Activated naive CD8-positive, alpha-beta T cell treated with anti-CD3 and anti-CD28 coated beads for 36 hours (primary cell): ENCODE results near the gene WNT2B. TPM values are rescaled to one million over a fixed set of nuclear protein-coding genes. Genes with fewer than 3 reads are reported as not detected.

Experiments used
- DNase-seq: peaks from one replicate; pipeline ENCODE4 v3.0.0; 2021
- H3K27ac Mint-ChIP-seq: one replicate; pipeline ENCODE4 v1.8.0; 2022; ENCODE audit warnings: mild to moderate bottlenecking, moderate library complexity, mixed read lengths
- H3K27me3 Mint-ChIP-seq: one replicate; pipeline ENCODE4 v1.8.0; 2022; ENCODE audit warnings: mild to moderate bottlenecking, mixed read lengths
- H3K36me3 Mint-ChIP-seq: one replicate; pipeline ENCODE4 v1.8.0; 2021; ENCODE audit warnings: mild to moderate bottlenecking, mixed read lengths
- H3K4me1 Mint-ChIP-seq: one replicate; pipeline ENCODE4 v1.8.0; 2021; ENCODE audit warnings: mixed read lengths
- H3K4me3 Mint-ChIP-seq: one replicate; pipeline ENCODE4 v1.8.0; 2022; ENCODE audit warnings: mild to moderate bottlenecking, moderate library complexity, mixed read lengths
- H3K9me3 Mint-ChIP-seq: one replicate; pipeline ENCODE4 v1.8.0; 2022; ENCODE audit warnings: mixed read lengths
- total RNA-seq, 2 experiments: library from RNA; stranded (reverse); gene quantifications; one replicate each; pipeline ENCODE4 v1.2.3, GENCODE V29; 2021

WNT2B gene
- total RNA-seq, 2 experiments from 2014 or later: not detected

DNA sequence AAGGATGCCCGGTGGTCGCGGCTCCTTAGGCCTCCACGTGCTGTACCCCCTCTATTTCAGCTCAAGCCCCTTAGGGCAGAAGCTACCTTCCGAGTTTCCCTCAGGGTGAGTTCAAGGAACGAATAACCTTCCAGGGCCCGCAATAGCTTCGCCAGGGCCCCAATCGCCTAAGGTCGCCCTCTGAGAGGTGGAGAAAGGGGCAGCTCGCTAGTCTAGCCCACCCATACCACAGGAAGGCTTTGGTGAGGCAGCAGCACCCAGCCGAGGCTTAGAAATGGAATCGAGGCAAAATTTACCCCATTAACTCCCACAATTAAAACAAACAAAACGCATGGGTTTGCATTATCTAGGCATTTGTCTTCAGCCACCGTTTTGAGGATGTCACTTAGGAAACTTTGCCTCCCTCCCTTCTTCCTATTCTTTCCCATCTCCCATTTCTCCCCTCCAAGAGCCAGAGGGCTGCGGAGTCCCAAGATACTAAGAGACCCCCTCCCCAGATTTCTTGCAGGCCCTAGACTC, 954 bp downstream of the WNT2B start:
- peaks cover 34% of the 10 kb centered on the region for H3K27me3 Mint-ChIP-seq
- H3K4me1 Mint-ChIP-seq: peaks cover 4% of the 10 kb centered on the region
- H3K36me3 Mint-ChIP-seq: no peaks in the 10 kb centered on the region
- H3K4me3 Mint-ChIP-seq: no peak overlapping the region
- DNase-seq: no peak
- no peak overlapping the region for H3K27ac Mint-ChIP-seq
- no peaks in the 10 kb centered on the region for H3K9me3 Mint-ChIP-seq

DNA sequence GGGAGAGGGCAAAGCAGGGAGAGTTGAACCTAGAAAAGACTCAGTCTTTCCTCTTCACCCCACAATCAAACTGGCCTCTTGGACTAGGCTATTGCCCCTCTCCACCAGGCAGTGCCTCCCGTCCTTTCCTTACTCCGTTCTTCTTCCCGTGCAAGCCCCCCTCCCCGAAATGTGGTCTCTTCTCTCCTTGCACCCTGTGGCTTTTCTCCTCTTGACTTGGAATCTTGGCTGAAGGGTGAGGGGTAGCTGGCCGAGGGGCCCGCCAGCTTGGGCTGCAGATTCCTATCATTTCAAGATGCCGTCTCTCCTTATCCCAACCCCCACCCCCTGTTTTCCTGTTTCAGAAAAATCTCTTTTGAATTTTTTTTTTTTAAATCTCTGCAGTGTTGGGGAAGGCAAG, 1.6 kb downstream of the WNT2B start:
- DNase-seq: no peak
- peaks cover 32% of the 10 kb centered on the region for H3K27me3 Mint-ChIP-seq
- H3K4me3 Mint-ChIP-seq: no peak overlapping the region
- no peaks in the 10 kb centered on the region for H3K9me3 Mint-ChIP-seq
- H3K4me1 Mint-ChIP-seq: peaks cover 4% of the 10 kb centered on the region
- no peak overlapping the region for H3K27ac Mint-ChIP-seq
- no peaks in the 10 kb centered on the region for H3K36me3 Mint-ChIP-seq

DNA sequence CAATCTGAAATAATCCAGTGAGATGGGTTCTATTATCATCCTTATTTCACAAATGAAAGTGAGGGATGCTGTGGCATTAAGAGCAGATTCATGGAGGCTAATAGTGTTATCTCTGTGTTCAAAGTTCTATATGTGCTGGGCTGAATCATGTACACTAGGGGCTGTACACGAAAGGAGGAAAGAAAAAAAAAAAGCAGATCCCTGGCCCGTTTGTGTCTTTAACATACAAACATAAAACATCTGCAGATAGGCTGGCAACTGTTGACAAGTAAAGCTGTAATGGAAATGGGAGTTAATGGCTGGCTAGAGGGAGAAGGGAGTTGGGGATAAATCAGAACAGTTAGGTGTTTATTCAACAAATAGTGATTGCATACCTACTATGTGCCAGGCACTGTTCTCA, 3.1 kb downstream of the WNT2B start:
- Mint-ChIP-seq H3K27ac (no peak overlapping the region), H3K4me3 (no peak overlapping the region), H3K27me3 (peaks cover 30% of the 10 kb centered on the region), H3K4me1 (peaks cover 4% of the 10 kb centered on the region), H3K9me3 (no peaks in the 10 kb centered on the region), H3K36me3 (no peaks in the 10 kb centered on the region)
- DNase-seq: no peak

DNA sequence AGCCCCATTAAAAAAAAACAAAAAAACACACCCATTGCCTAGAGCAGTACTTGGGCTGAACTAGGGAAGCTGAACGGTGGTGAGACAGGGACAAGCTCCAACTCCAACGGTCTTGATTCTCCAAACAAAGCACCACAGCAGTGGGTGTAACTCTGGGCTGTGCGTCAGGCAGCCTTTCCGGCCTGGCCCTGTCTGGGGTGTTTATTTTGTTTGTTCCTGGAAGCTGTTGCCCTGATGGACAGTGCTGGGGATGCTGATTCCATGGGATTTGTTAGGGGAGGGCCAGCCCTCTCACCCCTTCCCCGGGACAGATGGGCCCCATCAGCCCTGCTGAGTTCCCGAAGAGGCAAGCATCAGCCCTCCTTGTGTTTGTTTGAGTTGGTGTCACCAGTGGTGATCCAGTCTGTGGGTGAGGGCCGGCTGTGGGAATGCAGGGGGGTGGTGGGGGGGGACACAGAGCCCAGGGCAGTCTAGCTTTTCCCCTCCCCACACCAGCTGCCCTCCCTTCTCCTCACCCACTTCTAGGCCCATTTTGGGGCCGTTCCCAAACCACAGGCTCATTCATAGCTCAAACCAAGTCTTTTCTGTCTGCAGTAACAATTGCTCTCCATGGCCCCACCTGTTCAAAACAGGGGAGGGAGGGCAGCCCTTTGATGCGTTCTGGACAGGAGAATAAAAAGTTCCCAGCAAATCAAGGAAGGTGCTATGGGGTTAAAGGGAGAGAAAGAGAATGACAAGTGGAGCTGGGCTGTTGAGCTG, 4.5 kb downstream of the WNT2B start:
- no peak for DNase-seq
- no peak overlapping the region for H3K27ac Mint-ChIP-seq
- no peaks in the 10 kb centered on the region for H3K9me3 Mint-ChIP-seq
- peaks cover 16% of the 10 kb centered on the region for H3K27me3 Mint-ChIP-seq
- H3K36me3 Mint-ChIP-seq: no peaks in the 10 kb centered on the region
- H3K4me3 Mint-ChIP-seq: no peak overlapping the region
- H3K4me1 Mint-ChIP-seq: peaks cover 2% of the 10 kb centered on the region

DNA sequence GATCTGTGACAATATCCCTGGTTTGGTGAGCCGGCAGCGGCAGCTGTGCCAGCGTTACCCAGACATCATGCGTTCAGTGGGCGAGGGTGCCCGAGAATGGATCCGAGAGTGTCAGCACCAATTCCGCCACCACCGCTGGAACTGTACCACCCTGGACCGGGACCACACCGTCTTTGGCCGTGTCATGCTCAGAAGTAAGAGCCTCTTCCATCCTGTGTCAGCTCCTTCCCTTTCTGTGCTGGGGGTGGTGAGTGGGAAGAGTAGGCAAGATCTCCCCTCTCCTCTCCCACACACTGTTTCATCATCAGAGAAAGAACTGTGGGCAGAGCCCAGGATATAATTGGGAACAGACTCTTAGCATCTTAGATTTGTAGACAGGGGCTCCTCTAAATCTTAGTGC, 6.1 kb downstream of the WNT2B start:
- Mint-ChIP-seq H3K27ac (no peak overlapping the region), H3K4me1 (no peaks in the 10 kb centered on the region), H3K36me3 (no peaks in the 10 kb centered on the region), H3K4me3 (no peak overlapping the region), H3K27me3 (peaks cover 7% of the 10 kb centered on the region), H3K9me3 (no peaks in the 10 kb centered on the region)
- no peak for DNase-seq

DNA sequence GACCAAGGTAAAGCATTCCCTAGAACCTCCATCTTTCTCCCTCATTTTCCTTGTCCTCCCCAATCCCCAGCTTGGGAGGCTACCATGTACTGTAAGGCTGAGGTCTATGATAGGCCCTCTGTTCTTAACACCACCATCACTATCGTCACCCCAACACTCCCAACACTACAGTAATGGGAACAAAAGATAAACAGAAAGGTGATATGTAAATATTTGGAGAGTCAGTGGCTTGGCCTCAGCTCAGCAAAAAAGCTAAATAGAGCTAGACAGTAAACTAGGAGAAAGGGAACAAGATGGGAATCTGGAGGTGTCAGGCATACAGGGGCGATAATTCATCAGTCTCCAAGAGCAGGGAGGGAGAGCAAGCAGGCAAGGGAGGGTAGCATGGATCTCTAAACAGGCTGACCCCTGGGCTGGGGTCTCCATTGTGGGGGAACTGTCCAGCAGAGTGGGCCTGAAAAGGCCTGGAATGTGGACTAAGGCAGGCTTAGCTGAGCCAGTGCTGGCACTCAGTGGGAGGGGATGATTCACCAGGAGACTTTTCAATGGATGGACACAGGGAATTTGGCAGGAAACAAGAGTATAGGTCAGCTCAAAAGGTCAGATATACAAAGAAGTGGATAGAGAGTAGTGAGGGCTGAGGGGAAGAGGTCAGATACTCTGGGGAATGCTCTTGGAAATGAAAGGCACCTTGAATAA, 6.7 kb downstream of the WNT2B start:
- Mint-ChIP-seq H3K4me1 (no peaks in the 10 kb centered on the region), H3K36me3 (no peaks in the 10 kb centered on the region), H3K9me3 (no peaks in the 10 kb centered on the region), H3K4me3 (no peak overlapping the region), H3K27ac (no peak overlapping the region), H3K27me3 (peaks cover 3% of the 10 kb centered on the region)
- no peak for DNase-seq

DNA sequence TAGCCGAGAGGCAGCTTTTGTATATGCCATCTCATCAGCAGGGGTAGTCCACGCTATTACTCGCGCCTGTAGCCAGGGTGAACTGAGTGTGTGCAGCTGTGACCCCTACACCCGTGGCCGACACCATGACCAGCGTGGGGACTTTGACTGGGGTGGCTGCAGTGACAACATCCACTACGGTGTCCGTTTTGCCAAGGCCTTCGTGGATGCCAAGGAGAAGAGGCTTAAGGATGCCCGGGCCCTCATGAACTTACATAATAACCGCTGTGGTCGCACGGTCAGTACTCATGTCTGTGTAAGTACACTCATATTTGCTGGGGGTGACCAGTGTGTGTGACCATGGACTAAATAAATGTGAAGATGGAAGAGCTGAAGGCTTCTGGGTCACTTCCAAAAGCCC, 7.4 kb downstream of the WNT2B start:
- Mint-ChIP-seq H3K9me3 (no peaks in the 10 kb centered on the region), H3K27ac (no peak overlapping the region), H3K36me3 (no peaks in the 10 kb centered on the region), H3K27me3 (no peaks in the 10 kb centered on the region), H3K4me3 (no peak overlapping the region), H3K4me1 (no peaks in the 10 kb centered on the region)
- no peak for DNase-seq

DNA sequence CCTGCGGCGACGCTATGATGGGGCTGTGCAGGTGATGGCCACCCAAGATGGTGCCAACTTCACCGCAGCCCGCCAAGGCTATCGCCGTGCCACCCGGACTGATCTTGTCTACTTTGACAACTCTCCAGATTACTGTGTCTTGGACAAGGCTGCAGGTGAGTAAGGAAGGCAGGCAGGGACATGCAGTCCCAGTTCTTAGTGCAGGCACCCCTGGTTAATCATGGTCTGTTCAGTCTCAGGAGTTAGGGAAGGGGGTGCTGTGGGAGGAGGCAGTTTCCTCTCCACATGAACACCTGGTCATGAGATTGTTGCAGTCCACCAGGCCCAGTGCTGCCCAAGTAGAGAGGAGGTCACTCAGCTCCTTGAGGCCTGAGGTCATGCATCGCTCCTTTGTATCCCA, 8.5 kb downstream of the WNT2B start:
- no peak overlapping the region for H3K27ac Mint-ChIP-seq
- no peaks in the 10 kb centered on the region for H3K4me1 Mint-ChIP-seq
- no peaks in the 10 kb centered on the region for H3K27me3 Mint-ChIP-seq
- no peak for DNase-seq
- no peak overlapping the region for H3K4me3 Mint-ChIP-seq
- H3K36me3 Mint-ChIP-seq: no peaks in the 10 kb centered on the region
- no peaks in the 10 kb centered on the region for H3K9me3 Mint-ChIP-seq

DNA sequence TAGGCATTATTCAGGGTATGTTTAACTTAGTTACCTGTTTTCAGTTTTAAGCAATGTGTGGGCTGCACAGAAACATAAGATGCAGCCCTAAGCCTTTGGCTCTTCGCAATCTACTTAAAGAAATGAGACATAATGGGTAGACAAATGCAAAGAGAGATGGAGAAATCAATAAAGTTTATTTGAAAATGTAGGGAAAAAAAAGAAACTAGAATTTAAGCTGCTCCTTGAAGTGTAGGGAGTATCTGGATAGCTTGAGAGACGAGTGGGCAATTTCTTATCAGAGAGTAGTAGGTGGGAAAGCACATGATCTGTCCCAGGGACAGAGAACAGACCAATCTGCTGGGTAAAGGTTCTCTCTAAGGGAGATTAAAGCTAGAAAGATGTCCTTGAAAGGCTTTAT, 8.9 kb downstream of the WNT2B start:
- DNase-seq: no peak
- Mint-ChIP-seq H3K4me1 (no peaks in the 10 kb centered on the region), H3K9me3 (no peaks in the 10 kb centered on the region), H3K36me3 (peaks cover 2% of the 10 kb centered on the region), H3K4me3 (no peak overlapping the region), H3K27ac (no peak overlapping the region), H3K27me3 (no peaks in the 10 kb centered on the region)

DNA sequence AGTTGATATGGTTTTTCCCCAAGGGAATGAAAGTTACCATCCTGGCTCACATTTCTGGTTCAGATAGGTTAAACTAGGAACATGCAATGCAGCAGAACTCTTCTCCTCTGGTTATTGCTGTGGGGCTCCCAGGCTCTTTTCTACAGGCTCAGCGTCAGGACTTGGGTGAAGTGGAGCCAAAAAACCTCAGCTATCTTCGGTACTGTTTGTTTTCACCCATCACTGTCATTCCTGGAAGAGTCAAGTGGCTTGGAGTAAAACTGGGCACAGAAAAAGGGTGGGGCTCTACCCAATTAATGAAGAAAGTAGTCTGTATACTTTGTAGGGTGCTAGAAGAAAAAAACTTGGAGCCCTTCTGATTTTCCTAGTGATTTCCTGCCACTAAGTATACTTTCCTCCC, 9.4 kb downstream of the WNT2B start:
- H3K27me3 Mint-ChIP-seq: no peaks in the 10 kb centered on the region
- no peaks in the 10 kb centered on the region for H3K4me1 Mint-ChIP-seq
- no peak overlapping the region for H3K4me3 Mint-ChIP-seq
- H3K9me3 Mint-ChIP-seq: no peaks in the 10 kb centered on the region
- no peak for DNase-seq
- peaks cover 3% of the 10 kb centered on the region for H3K36me3 Mint-ChIP-seq
- no peak overlapping the region for H3K27ac Mint-ChIP-seq

DNA sequence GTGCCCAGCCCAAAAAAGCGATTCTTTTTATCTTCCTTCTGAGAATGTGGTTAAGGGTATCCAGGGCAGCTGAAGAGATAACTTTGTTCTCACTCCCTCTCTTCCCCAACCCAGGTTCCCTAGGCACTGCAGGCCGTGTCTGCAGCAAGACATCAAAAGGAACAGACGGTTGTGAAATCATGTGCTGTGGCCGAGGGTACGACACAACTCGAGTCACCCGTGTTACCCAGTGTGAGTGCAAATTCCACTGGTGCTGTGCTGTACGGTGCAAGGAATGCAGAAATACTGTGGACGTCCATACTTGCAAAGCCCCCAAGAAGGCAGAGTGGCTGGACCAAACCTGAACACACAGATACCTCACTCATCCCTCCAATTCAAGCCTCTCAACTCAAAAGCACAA, 11.4 kb downstream of the WNT2B start:
- no peak for DNase-seq
- Mint-ChIP-seq H3K27ac (no peak overlapping the region), H3K36me3 (peaks cover 3% of the 10 kb centered on the region), H3K9me3 (no peaks in the 10 kb centered on the region), H3K4me3 (no peak overlapping the region), H3K4me1 (no peaks in the 10 kb centered on the region), H3K27me3 (no peaks in the 10 kb centered on the region)

DNA sequence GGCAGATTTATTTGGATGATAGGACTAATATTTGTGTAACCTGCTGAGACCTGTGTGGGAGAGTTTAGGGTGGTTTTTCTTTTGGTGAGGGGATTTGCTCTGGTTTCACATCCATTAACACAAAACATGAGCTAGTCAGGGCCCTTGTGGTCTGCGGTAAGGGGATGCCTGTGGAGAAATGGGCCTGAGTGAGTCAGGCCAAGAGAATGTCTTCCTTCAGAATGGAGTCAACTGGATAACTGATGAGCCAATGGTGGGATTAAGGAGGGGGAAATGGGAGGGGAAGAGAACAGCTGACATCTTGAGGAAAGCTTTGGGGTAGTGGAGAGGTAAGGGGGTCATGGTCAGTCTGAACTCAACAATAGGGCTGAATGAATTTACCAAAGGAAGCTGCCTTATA, 13.9 kb downstream of the WNT2B start:
- no peaks in the 10 kb centered on the region for H3K4me1 Mint-ChIP-seq
- H3K9me3 Mint-ChIP-seq: no peaks in the 10 kb centered on the region
- no peak for DNase-seq
- no peak overlapping the region for H3K27ac Mint-ChIP-seq
- no peak overlapping the region for H3K4me3 Mint-ChIP-seq
- H3K27me3 Mint-ChIP-seq: no peaks in the 10 kb centered on the region
- H3K36me3 Mint-ChIP-seq: peaks cover 3% of the 10 kb centered on the region

DNA sequence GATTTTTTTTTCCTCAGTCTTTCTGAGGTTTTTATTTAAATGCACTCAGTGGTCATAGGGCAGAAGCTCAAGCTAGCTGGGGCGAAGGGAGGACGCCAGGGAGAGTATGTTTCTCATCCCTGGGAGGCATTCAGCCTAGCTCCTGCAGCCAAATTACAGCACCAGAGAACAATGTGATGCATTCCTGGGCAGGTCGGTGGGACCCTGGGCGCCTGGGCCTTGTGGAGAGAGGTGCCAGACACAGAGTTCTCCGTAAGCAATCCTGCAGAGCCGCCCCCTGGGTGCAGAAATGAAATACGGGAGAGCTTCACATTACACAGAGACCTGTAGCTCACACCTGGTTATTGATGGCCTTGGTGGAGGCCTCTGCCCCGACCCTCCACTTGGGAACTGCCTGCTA, 15.5 kb downstream of the WNT2B start:
- no peak for DNase-seq
- Mint-ChIP-seq H3K9me3 (no peaks in the 10 kb centered on the region), H3K36me3 (peaks cover 3% of the 10 kb centered on the region), H3K27ac (no peak overlapping the region), H3K4me1 (no peaks in the 10 kb centered on the region), H3K27me3 (no peaks in the 10 kb centered on the region), H3K4me3 (no peak overlapping the region)

DNA sequence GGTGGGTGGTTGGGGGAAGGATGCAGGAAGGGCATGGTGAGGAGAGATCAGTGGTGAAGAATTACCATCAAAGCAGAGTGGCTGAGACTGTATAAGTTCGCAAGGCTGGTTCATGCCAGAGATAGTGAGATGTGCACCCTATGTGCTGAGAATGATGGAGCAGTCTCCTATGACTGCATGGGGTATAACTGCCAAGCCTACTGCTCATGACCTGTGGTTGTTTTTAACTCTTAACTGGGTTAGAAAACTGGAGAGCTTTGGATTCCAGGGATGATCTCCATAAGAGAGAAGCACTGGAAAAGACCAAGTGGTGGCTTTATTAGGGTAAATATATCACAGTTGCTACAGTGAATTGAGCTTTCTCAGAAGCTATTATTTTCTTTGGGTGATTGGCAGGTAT, 16.2 kb downstream of the WNT2B start:
- H3K27me3 Mint-ChIP-seq: no peaks in the 10 kb centered on the region
- H3K4me3 Mint-ChIP-seq: no peak overlapping the region
- peaks cover 3% of the 10 kb centered on the region for H3K36me3 Mint-ChIP-seq
- no peak for DNase-seq
- H3K4me1 Mint-ChIP-seq: no peaks in the 10 kb centered on the region
- no peak overlapping the region for H3K27ac Mint-ChIP-seq
- no peaks in the 10 kb centered on the region for H3K9me3 Mint-ChIP-seq

DNA sequence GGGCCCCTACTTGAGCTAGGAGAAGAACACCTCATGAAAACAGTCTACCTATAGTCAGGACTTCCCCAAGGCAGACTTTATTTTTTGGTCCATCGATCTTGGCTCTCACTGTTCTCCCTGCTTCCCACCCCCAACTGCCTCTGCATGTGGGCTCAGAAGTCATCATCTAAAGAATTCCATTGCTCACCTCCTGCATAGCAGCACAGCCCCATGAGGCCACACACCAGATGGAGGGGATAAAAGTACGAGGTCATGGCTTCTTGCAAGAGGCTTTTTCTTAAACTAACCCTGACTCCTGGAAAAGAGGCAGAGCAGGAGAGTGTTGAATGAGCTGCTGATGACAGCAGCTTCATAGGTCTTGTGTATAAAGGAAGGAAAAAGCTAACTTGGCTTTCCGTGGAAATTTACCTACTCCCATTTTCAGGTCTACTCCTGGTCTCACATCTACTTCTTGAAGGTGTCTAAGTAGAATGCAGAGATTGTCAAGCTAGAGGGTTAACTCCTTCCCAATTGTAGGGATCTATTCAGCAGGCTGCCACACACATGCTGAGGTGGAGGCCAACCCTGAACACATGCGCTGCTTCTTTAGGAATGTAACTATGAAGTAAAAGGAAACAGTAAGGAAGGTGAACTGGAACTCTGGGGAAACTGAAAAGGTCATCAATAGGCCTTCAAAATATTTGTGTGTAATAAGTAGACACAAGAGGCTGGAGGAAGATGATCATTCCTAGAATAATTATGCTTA, 18.7 kb downstream of the WNT2B start:
- Mint-ChIP-seq H3K4me1 (no peaks in the 10 kb centered on the region), H3K27ac (no peak overlapping the region), H3K9me3 (no peaks in the 10 kb centered on the region), H3K27me3 (no peaks in the 10 kb centered on the region), H3K4me3 (no peak overlapping the region), H3K36me3 (peaks cover 3% of the 10 kb centered on the region)
- no peak for DNase-seq
